ENCODE data around the gene ADGRL2.

DNA sequence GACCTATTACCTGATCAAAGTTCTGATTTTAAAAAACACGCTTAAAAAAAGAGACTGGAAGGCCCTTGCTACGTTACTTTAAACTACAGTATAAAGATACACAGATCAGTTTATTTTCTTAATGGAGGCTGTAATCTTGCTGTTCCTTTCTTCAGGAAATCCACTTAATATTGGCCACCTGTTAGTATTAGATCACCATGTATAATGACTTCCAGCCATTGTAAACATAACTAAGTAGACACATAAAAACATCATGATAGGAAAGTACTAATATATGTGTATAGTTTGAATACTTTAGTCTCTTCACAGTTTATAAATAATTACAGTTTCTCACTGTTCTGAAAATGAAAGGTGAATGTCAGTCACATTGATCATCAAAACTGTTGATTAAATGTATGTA, 68.6 kb downstream of the ADGRL2 start:
- TF ChIP-seq, protein P1, sequence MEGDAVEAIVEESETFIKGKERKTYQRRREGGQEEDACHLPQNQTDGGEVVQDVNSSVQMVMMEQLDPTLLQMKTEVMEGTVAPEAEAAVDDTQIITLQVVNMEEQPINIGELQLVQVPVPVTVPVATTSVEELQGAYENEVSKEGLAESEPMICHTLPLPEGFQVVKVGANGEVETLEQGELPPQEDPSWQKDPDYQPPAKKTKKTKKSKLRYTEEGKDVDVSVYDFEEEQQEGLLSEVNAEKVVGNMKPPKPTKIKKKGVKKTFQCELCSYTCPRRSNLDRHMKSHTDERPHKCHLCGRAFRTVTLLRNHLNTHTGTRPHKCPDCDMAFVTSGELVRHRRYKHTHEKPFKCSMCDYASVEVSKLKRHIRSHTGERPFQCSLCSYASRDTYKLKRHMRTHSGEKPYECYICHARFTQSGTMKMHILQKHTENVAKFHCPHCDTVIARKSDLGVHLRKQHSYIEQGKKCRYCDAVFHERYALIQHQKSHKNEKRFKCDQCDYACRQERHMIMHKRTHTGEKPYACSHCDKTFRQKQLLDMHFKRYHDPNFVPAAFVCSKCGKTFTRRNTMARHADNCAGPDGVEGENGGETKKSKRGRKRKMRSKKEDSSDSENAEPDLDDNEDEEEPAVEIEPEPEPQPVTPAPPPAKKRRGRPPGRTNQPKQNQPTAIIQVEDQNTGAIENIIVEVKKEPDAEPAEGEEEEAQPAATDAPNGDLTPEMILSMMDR (IDR thresholded peaks at IDR 0.05): no peak
- TF ChIP-seq POLR2A (IDR thresholded peaks at IDR 0.05): no peak
